Measurements from ENCODE around the gene CHMP5. TPM values are rescaled to one million over a fixed set of nuclear protein-coding genes. Genes with fewer than 3 reads are reported as not detected.

The CHMP5 gene
- total RNA-seq (2012; rRNA removed): 62.3 and 71.7 TPM in 2 replicates

- Histone ChIP-seq H3K4me2 (ENCODE audit: low read length) (peak within 1 kb of the TSS; percentile 89), H3K36me3 (ENCODE audit: insufficient read depth, low read length) (peaks cover 48% of the 10 kb centered on the region), H3K4me3 (ENCODE audit: low read length) (peak within 1 kb of the TSS; percentile 82), H3K4me1 (ENCODE audit: control insufficient read depth, insufficient read depth, low read length) (peaks cover 14% of the 10 kb centered on the region), H3K27me3 (ENCODE audit: control insufficient read depth, insufficient read depth, low read length) (no peaks in the 10 kb centered on the region), H3K9me3 (replicated peaks; ENCODE audit: low read length) (no peaks in the 10 kb centered on the region), H3K9ac (ENCODE audit: low read depth, low read length) (peak within 1 kb of the TSS; percentile 92)
These were observed at the start of gene CHMP5, which contains the start of gene BAG1 for GRCh38 chr9:33264473-33265177. TSS of gene CHMP5 (plus strand) at chr9:33265049. CDS start at chr9:33265079, 30 bp downstream. TSS of gene BAG1 (minus strand) at chr9:33264708.

- Histone ChIP-seq H3K9me3 (replicated peaks; ENCODE audit: low read length) (no peaks in the 10 kb centered on the region), H3K4me3 (ENCODE audit: low read length) (no peak overlapping the region), H3K9ac (ENCODE audit: low read depth, low read length) (no peak overlapping the region), H3K4me2 (ENCODE audit: low read length) (no peak overlapping the region), H3K36me3 (ENCODE audit: insufficient read depth, low read length) (no peaks in the 10 kb centered on the region), H3K4me1 (ENCODE audit: control insufficient read depth, insufficient read depth, low read length) (peaks cover 8% of the 10 kb centered on the region), H3K27me3 (ENCODE audit: control insufficient read depth, insufficient read depth, low read length) (peaks cover 15% of the 10 kb centered on the region)
These were observed 43.9 kb upstream of the CHMP5 start for GRCh38 chr9:33220681-33221567.

GRCh38 chr9:33221568-33221884 lies 43.3 kb upstream of the CHMP5 start:
- H3K9ac ChIP-seq (ENCODE audit: low read depth, low read length): no peak overlapping the region
- H3K27me3 ChIP-seq (ENCODE audit: control insufficient read depth, insufficient read depth, low read length): peaks cover 9% of the 10 kb centered on the region
- no peak overlapping the region for H3K4me2 ChIP-seq (ENCODE audit: low read length)
- no peaks in the 10 kb centered on the region for H3K36me3 ChIP-seq (ENCODE audit: insufficient read depth, low read length)
- H3K4me1 ChIP-seq (ENCODE audit: control insufficient read depth, insufficient read depth, low read length): peaks cover 8% of the 10 kb centered on the region
- H3K4me3 ChIP-seq (ENCODE audit: low read length): no peak overlapping the region
- no peaks in the 10 kb centered on the region for H3K9me3 ChIP-seq (replicated peaks; ENCODE audit: low read length)

- Histone ChIP-seq H3K9ac (ENCODE audit: low read depth, low read length) (no peak overlapping the region), H3K36me3 (ENCODE audit: insufficient read depth, low read length) (no peaks in the 10 kb centered on the region), H3K4me1 (ENCODE audit: control insufficient read depth, insufficient read depth, low read length) (peaks cover 8% of the 10 kb centered on the region), H3K4me3 (ENCODE audit: low read length) (no peak overlapping the region), H3K9me3 (replicated peaks; ENCODE audit: low read length) (no peaks in the 10 kb centered on the region), H3K27me3 (ENCODE audit: control insufficient read depth, insufficient read depth, low read length) (peaks cover 4% of the 10 kb centered on the region), H3K4me2 (ENCODE audit: low read length) (no peak overlapping the region)
These were observed 42.8 kb upstream of the CHMP5 start for GRCh38 chr9:33222031-33222430.

GRCh38 chr9:33223696-33224095 lies 41.2 kb upstream of the CHMP5 start:
- Histone ChIP-seq H3K4me1 (ENCODE audit: control insufficient read depth, insufficient read depth, low read length) (peaks cover 8% of the 10 kb centered on the region), H3K9ac (ENCODE audit: low read depth, low read length) (no peak overlapping the region), H3K27me3 (ENCODE audit: control insufficient read depth, insufficient read depth, low read length) (peaks cover 3% of the 10 kb centered on the region), H3K9me3 (replicated peaks; ENCODE audit: low read length) (no peaks in the 10 kb centered on the region), H3K36me3 (ENCODE audit: insufficient read depth, low read length) (no peaks in the 10 kb centered on the region), H3K4me3 (ENCODE audit: low read length) (no peak overlapping the region), H3K4me2 (ENCODE audit: low read length) (no peak overlapping the region)

- peaks cover 8% of the 10 kb centered on the region for H3K4me1 ChIP-seq (ENCODE audit: control insufficient read depth, insufficient read depth, low read length)
- no peak overlapping the region for H3K9ac ChIP-seq (ENCODE audit: low read depth, low read length)
- H3K4me3 ChIP-seq (ENCODE audit: low read length): no peak overlapping the region
- peaks cover 3% of the 10 kb centered on the region for H3K27me3 ChIP-seq (ENCODE audit: control insufficient read depth, insufficient read depth, low read length)
- peak overlapping the region; percentile 43 for H3K4me2 ChIP-seq (ENCODE audit: low read length)
- H3K9me3 ChIP-seq (replicated peaks; ENCODE audit: low read length): no peaks in the 10 kb centered on the region
- no peaks in the 10 kb centered on the region for H3K36me3 ChIP-seq (ENCODE audit: insufficient read depth, low read length)
These were observed 39.3 kb upstream of the CHMP5 start for GRCh38 chr9:33225319-33226147.

GRCh38 chr9:33227008-33227398 lies 37.8 kb upstream of the CHMP5 start:
- Histone ChIP-seq H3K4me1 (ENCODE audit: control insufficient read depth, insufficient read depth, low read length) (peaks cover 8% of the 10 kb centered on the region), H3K9me3 (replicated peaks; ENCODE audit: low read length) (no peaks in the 10 kb centered on the region), H3K36me3 (ENCODE audit: insufficient read depth, low read length) (no peaks in the 10 kb centered on the region), H3K4me3 (ENCODE audit: low read length) (no peak overlapping the region), H3K9ac (ENCODE audit: low read depth, low read length) (no peak overlapping the region), H3K4me2 (ENCODE audit: low read length) (no peak overlapping the region), H3K27me3 (ENCODE audit: control insufficient read depth, insufficient read depth, low read length) (peaks cover 3% of the 10 kb centered on the region)

GRCh38 chr9:33227741-33228140 lies 37.1 kb upstream of the CHMP5 start:
- no peak overlapping the region for H3K9ac ChIP-seq (ENCODE audit: low read depth, low read length)

GRCh38 chr9:33228606-33229005 lies 36.2 kb upstream of the CHMP5 start:
- peaks cover 15% of the 10 kb centered on the region for H3K4me1 ChIP-seq (ENCODE audit: control insufficient read depth, insufficient read depth, low read length)
- H3K4me3 ChIP-seq (ENCODE audit: low read length): no peak overlapping the region
- no peak overlapping the region for H3K4me2 ChIP-seq (ENCODE audit: low read length)
- peaks cover 3% of the 10 kb centered on the region for H3K27me3 ChIP-seq (ENCODE audit: control insufficient read depth, insufficient read depth, low read length)
- H3K9me3 ChIP-seq (replicated peaks; ENCODE audit: low read length): no peaks in the 10 kb centered on the region
- H3K9ac ChIP-seq (ENCODE audit: low read depth, low read length): no peak overlapping the region
- no peaks in the 10 kb centered on the region for H3K36me3 ChIP-seq (ENCODE audit: insufficient read depth, low read length)

More at GRCh38 chr9:33227741-33228140, 37.1 kb upstream of the CHMP5 start:
- H3K27me3 ChIP-seq (ENCODE audit: control insufficient read depth, insufficient read depth, low read length): peaks cover 3% of the 10 kb centered on the region
- H3K4me2 ChIP-seq (ENCODE audit: low read length): no peak overlapping the region
- H3K9me3 ChIP-seq (replicated peaks; ENCODE audit: low read length): no peaks in the 10 kb centered on the region
- H3K36me3 ChIP-seq (ENCODE audit: insufficient read depth, low read length): no peaks in the 10 kb centered on the region
- H3K4me1 ChIP-seq (ENCODE audit: control insufficient read depth, insufficient read depth, low read length): peaks cover 8% of the 10 kb centered on the region
- H3K4me3 ChIP-seq (ENCODE audit: low read length): no peak overlapping the region

GRCh38 chr9:33229359-33230114 lies 35.3 kb upstream of the CHMP5 start:
- H3K4me3 ChIP-seq (ENCODE audit: low read length): no peak overlapping the region
- peaks cover 3% of the 10 kb centered on the region for H3K27me3 ChIP-seq (ENCODE audit: control insufficient read depth, insufficient read depth, low read length)
- H3K36me3 ChIP-seq (ENCODE audit: insufficient read depth, low read length): no peaks in the 10 kb centered on the region
- H3K4me1 ChIP-seq (ENCODE audit: control insufficient read depth, insufficient read depth, low read length): peaks cover 24% of the 10 kb centered on the region
- H3K9ac ChIP-seq (ENCODE audit: low read depth, low read length): no peak overlapping the region
- H3K4me2 ChIP-seq (ENCODE audit: low read length): no peak overlapping the region
- H3K9me3 ChIP-seq (replicated peaks; ENCODE audit: low read length): no peaks in the 10 kb centered on the region

All from skeletal muscle satellite cell (primary cell).